Skeletal muscle tissue (tissue), 1 donor: ENCODE data around the gene TMEM169. TPM values are rescaled to one million over a fixed set of nuclear protein-coding genes. Genes with fewer than 3 reads are reported as not detected.

Experiments
- total RNA-seq: library from RNA; depleted of rRNA; stranded (reverse); fragments of >200 nt; gene quantifications from one replicate; pipeline ENCODE4 v1.2.3, GENCODE V29; 2014

Gene TMEM169
- total RNA-seq, 1 donor from 2014 or later = 1.6 TPM

Other genes starting within 250 kb of the TMEM169 start
- 0.52 TPM for gene MREG, start 68.4 kb upstream of the TMEM169 start, total RNA-seq
- gene PECR, start 110 bp upstream of the TMEM169 start, total RNA-seq = 16.2 TPM
- 188 TPM for gene XRCC5, start 27.4 kb downstream of the TMEM169 start, total RNA-seq